ENCODE data around the gene MYO1C.

Gene MYO1C

GRCh38 chr17:1491443-1492248 lies 840 bp downstream of the MYO1C start:
- peak overlapping the region; percentile 55; the same call in 1 of the 2 replicates for H3K27ac ChIP-seq (ENCODE audit: low read depth, low read length)
- H3K9me3 ChIP-seq (ENCODE audit: insufficient read depth, low read depth, low read length) = no peaks in the 10 kb centered on the region
- WGBS = under 1% methylated on average over 94 of the region's 94 CpGs
- H3K27me3 ChIP-seq (ENCODE audit: insufficient read depth, low read length) = peaks cover 6% of the 10 kb centered on the region
- peak overlapping the region; percentile 67 for H3K4me3 ChIP-seq (ENCODE audit: low read length)
- H3K9ac ChIP-seq (ENCODE audit: low read depth, low read length) = peak overlapping the region; percentile 53
- H3K36me3 ChIP-seq (ENCODE audit: insufficient read depth, low read length) = peaks cover 16% of the 10 kb centered on the region
- peaks cover 17% of the 10 kb centered on the region for H3K4me1 ChIP-seq (ENCODE audit: insufficient read depth, low read length)

- H3K27ac ChIP-seq (ENCODE audit: low read depth, low read length) = peak overlapping the region; percentile 55; the same call in 1 of the 2 replicates
- H3K4me3 ChIP-seq (ENCODE audit: low read length) = peak overlapping the region; percentile 67
- H3K9me3 ChIP-seq (ENCODE audit: insufficient read depth, low read depth, low read length) = no peaks in the 10 kb centered on the region
- 2% methylated on average over 52 of the region's 52 CpGs for WGBS
- H3K4me1 ChIP-seq (ENCODE audit: insufficient read depth, low read length) = peaks cover 17% of the 10 kb centered on the region
- peak overlapping the region; percentile 42 for H3K9ac ChIP-seq (ENCODE audit: low read depth, low read length)
- H3K27me3 ChIP-seq (ENCODE audit: insufficient read depth, low read length) = peaks cover 8% of the 10 kb centered on the region
- peaks cover 8% of the 10 kb centered on the region; the same call in 1 of the 2 replicates for H3K36me3 ChIP-seq (ENCODE audit: insufficient read depth, low read length)
Measured at GRCh38 chr17:1490643-1491442, 1.6 kb downstream of the MYO1C start.

- WGBS = 91% methylated on average over 7 of the region's 7 CpGs
- Histone ChIP-seq H3K9ac (ENCODE audit: low read depth, low read length) (peak overlapping the region; percentile 76), H3K27me3 (ENCODE audit: insufficient read depth, low read length) (peaks cover 8% of the 10 kb centered on the region), H3K9me3 (ENCODE audit: insufficient read depth, low read depth, low read length) (no peaks in the 10 kb centered on the region), H3K4me3 (ENCODE audit: low read length) (peak overlapping the region; percentile 68), H3K4me1 (ENCODE audit: insufficient read depth, low read length) (peaks cover 23% of the 10 kb centered on the region), H3K27ac (ENCODE audit: low read depth, low read length) (peak overlapping the region; percentile 92; the same call in 1 of the 2 replicates), H3K36me3 (ENCODE audit: insufficient read depth, low read length) (no peaks in the 10 kb centered on the region)
Measured at GRCh38 chr17:1488826-1489270, 3.6 kb downstream of the MYO1C start.

GRCh38 chr17:1487939-1488825 lies 4.3 kb downstream of the MYO1C start:
- no peaks in the 10 kb centered on the region for H3K9me3 ChIP-seq (ENCODE audit: insufficient read depth, low read depth, low read length)
- peaks cover 8% of the 10 kb centered on the region for H3K27me3 ChIP-seq (ENCODE audit: insufficient read depth, low read length)
- H3K36me3 ChIP-seq (ENCODE audit: insufficient read depth, low read length) = peaks cover 3% of the 10 kb centered on the region
- H3K4me3 ChIP-seq (ENCODE audit: low read length) = peak overlapping the region; percentile 68
- H3K4me1 ChIP-seq (ENCODE audit: insufficient read depth, low read length) = peaks cover 21% of the 10 kb centered on the region
- WGBS = 5% methylated on average over 72 of the region's 72 CpGs
- peak overlapping the region; percentile 76 for H3K9ac ChIP-seq (ENCODE audit: low read depth, low read length)
- H3K27ac ChIP-seq (ENCODE audit: low read depth, low read length) = peak overlapping the region; percentile 92; the same call in 1 of the 2 replicates

GRCh38 chr17:1486802-1487695 lies 5.4 kb downstream of the MYO1C start:
- Histone ChIP-seq H3K4me1 (ENCODE audit: insufficient read depth, low read length) (peaks cover 15% of the 10 kb centered on the region), H3K4me3 (ENCODE audit: low read length) (peak overlapping the region; percentile 68), H3K27ac (ENCODE audit: low read depth, low read length) (peak overlapping the region; percentile 70; the same call in 1 of the 2 replicates), H3K9ac (ENCODE audit: low read depth, low read length) (peak overlapping the region; percentile 76), H3K27me3 (ENCODE audit: insufficient read depth, low read length) (peaks cover 5% of the 10 kb centered on the region), H3K9me3 (ENCODE audit: insufficient read depth, low read depth, low read length) (no peaks in the 10 kb centered on the region), H3K36me3 (ENCODE audit: insufficient read depth, low read length) (peaks cover 11% of the 10 kb centered on the region)
- 4% methylated on average over 74 of the region's 74 CpGs for WGBS

- Histone ChIP-seq H3K9ac (ENCODE audit: low read depth, low read length) (peak overlapping the region; percentile 60), H3K4me1 (ENCODE audit: insufficient read depth, low read length) (peaks cover 15% of the 10 kb centered on the region), H3K4me3 (ENCODE audit: low read length) (peak overlapping the region; percentile 60), H3K27ac (ENCODE audit: low read depth, low read length) (peak overlapping the region; percentile 81; the same call in 1 of the 2 replicates), H3K9me3 (ENCODE audit: insufficient read depth, low read depth, low read length) (no peaks in the 10 kb centered on the region), H3K27me3 (ENCODE audit: insufficient read depth, low read length) (peaks cover 2% of the 10 kb centered on the region; the same call in 1 of the 2 replicates), H3K36me3 (ENCODE audit: insufficient read depth, low read length) (peaks cover 24% of the 10 kb centered on the region)
- 2% methylated on average over 108 of the region's 127 CpGs for WGBS
Measured at GRCh38 chr17:1485423-1486376, 6.8 kb downstream of the MYO1C start.

GRCh38 chr17:1484676-1485422 lies 7.6 kb downstream of the MYO1C start:
- peak overlapping the region; percentile 59 for H3K9ac ChIP-seq (ENCODE audit: low read depth, low read length)
- no peaks in the 10 kb centered on the region for H3K9me3 ChIP-seq (ENCODE audit: insufficient read depth, low read depth, low read length)
- H3K4me1 ChIP-seq (ENCODE audit: insufficient read depth, low read length) = peaks cover 12% of the 10 kb centered on the region
- WGBS = 11% methylated on average over 16 of the region's 19 CpGs
- H3K36me3 ChIP-seq (ENCODE audit: insufficient read depth, low read length) = peaks cover 29% of the 10 kb centered on the region
- peak overlapping the region; percentile 81; the same call in 1 of the 2 replicates for H3K27ac ChIP-seq (ENCODE audit: low read depth, low read length)
- peaks cover 2% of the 10 kb centered on the region; the same call in 1 of the 2 replicates for H3K27me3 ChIP-seq (ENCODE audit: insufficient read depth, low read length)
- H3K4me3 ChIP-seq (ENCODE audit: low read length) = peak overlapping the region; percentile 59

GRCh38 chr17:1484060-1484535 lies 8.4 kb downstream of the MYO1C start:
- H3K9ac ChIP-seq (ENCODE audit: low read depth, low read length) = no peak overlapping the region
- no peak overlapping the region for H3K4me3 ChIP-seq (ENCODE audit: low read length)
- H3K9me3 ChIP-seq (ENCODE audit: insufficient read depth, low read depth, low read length) = no peaks in the 10 kb centered on the region
- H3K27ac ChIP-seq (ENCODE audit: low read depth, low read length) = no peak overlapping the region
- peaks cover 12% of the 10 kb centered on the region for H3K4me1 ChIP-seq (ENCODE audit: insufficient read depth, low read length)
- 92% methylated on average over 29 of the region's 29 CpGs for WGBS
- peaks cover 33% of the 10 kb centered on the region for H3K36me3 ChIP-seq (ENCODE audit: insufficient read depth, low read length)
- peaks cover 2% of the 10 kb centered on the region; the same call in 1 of the 2 replicates for H3K27me3 ChIP-seq (ENCODE audit: insufficient read depth, low read length)
